Neural progenitor cell (in vitro differentiated cells): ENCODE data around the gene MARK3. TPM values are rescaled to one million over a fixed set of nuclear protein-coding genes. Genes with fewer than 3 reads are reported as not detected.

Experiments
- DNase-seq: peaks from one replicate; pipeline ENCODE4 v3.0.0-alpha.2; 2016; ENCODE audit warnings: low spot score
- H2AFZ ChIP-seq: fragments of 200-600 bp; sonication (generic); replicated peaks from 2 replicates; pipeline ENCODE4 v1.6.1; 2016; ENCODE audit warnings: antibody characterized with exemption
- H3F3A ChIP-seq: fragments of 200-600 bp; sonication (generic); 2 replicates; pipeline ENCODE4 v1.6.1; 2016; ENCODE audit warnings: antibody characterized with exemption, low read depth
- H3K27ac ChIP-seq: fragments of 200-600 bp; sonication (generic); 2 replicates; pipeline ENCODE4 v1.5.1; 2016; ENCODE audit warnings: mild to moderate bottlenecking
- H3K27me3 ChIP-seq: fragments of 200-600 bp; sonication (generic); 2 replicates; pipeline ENCODE4 v1.6.1; 2016; ENCODE audit warnings: mild to moderate bottlenecking, moderate library complexity
- H3K36me3 ChIP-seq: fragments of 200-600 bp; sonication (generic); 2 replicates; pipeline ENCODE4 v1.5.1; 2016
- H3K4me1 ChIP-seq: fragments of 200-600 bp; sonication (generic); 2 replicates; pipeline ENCODE4 v1.6.1; 2016; ENCODE audit warnings: mixed run types
- H3K4me2 ChIP-seq: fragments of 200-600 bp; sonication (generic); 2 replicates; pipeline ENCODE4 v1.6.1; 2016
- H3K4me3 ChIP-seq: fragments of 200-600 bp; sonication (generic); 2 replicates; pipeline ENCODE4 v1.5.1; 2016
- H3K79me2 ChIP-seq: fragments of 200-600 bp; sonication (generic); 2 replicates; pipeline ENCODE4 v1.6.1; 2016; ENCODE audit warnings: low read depth
- H3K9ac ChIP-seq: fragments of 200-600 bp; sonication (generic); 2 replicates; pipeline ENCODE4 v1.6.1; 2016
- H3K9me3 ChIP-seq: fragments of 200-600 bp; sonication (generic); 2 replicates; pipeline ENCODE4 v1.5.1; 2016; ENCODE audit warnings: low read depth
- H4K20me1 ChIP-seq: fragments of 200-600 bp; sonication (generic); 2 replicates; pipeline ENCODE4 v1.6.1; 2016; ENCODE audit warnings: low read depth
- H3K27ac Mint-ChIP-seq: 3 replicates; pipeline ENCODE4 v1.8.0; 2021; ENCODE audit warnings: mixed read lengths
- H3K27me3 Mint-ChIP-seq: 2 replicates; pipeline ENCODE4 v1.8.0; 2022; ENCODE audit warnings: low read depth, mild to moderate bottlenecking, inconsistent platforms, moderate library complexity, mixed read lengths; ENCODE audit not compliant: insufficient read depth
- H3K36me3 Mint-ChIP-seq: 3 replicates; pipeline ENCODE4 v1.8.0; 2021; ENCODE audit warnings: mixed read lengths
- H3K4me1 Mint-ChIP-seq: 3 replicates; pipeline ENCODE4 v1.8.0; 2021; ENCODE audit warnings: mixed read lengths
- H3K4me3 Mint-ChIP-seq: 3 replicates; pipeline ENCODE4 v1.8.0; 2021; ENCODE audit warnings: mild to moderate bottlenecking, moderate library complexity, mixed read lengths
- H3K9me3 Mint-ChIP-seq: 3 replicates; pipeline ENCODE4 v1.8.0; 2020; ENCODE audit warnings: mixed read lengths
- CTCF ChIP-seq: fragments of 200-600 bp; sonication (generic); IDR thresholded peaks from 2 replicates; pipeline ENCODE4 v1.5.1; 2017; ENCODE audit warnings: antibody characterized with exemption, mild to moderate bottlenecking
- EZH2 ChIP-seq: fragments of 200-600 bp; sonication (generic); IDR thresholded peaks from 2 replicates; pipeline ENCODE4 v1.6.1; 2017; ENCODE audit warnings: antibody characterized with exemption, mild to moderate bottlenecking, moderate library complexity
- EZH2phosphoT487 ChIP-seq: fragments of 200-600 bp; sonication (generic); IDR thresholded peaks from 2 replicates; pipeline ENCODE4 v1.6.1; 2017; ENCODE audit warnings: antibody characterized with exemption
- total RNA-seq: library from RNA; depleted of rRNA; stranded (reverse); fragments of >200 nt; gene quantifications from 2 replicates; pipeline ENCODE4 v1.2.3, GENCODE V29; 2015; ENCODE audit warnings: low replicate concordance

Gene MARK3
- total RNA-seq, 1 donor from 2014 or later: 80.7 TPM

GRCh38 chr14:103372552-103373304, 12.5 kb upstream of the MARK3 start:
- Histone ChIP-seq H3K9me3 (no peaks in the 10 kb centered on the region), H3K27me3 (no peaks in the 10 kb centered on the region), H4K20me1 (no peaks in the 10 kb centered on the region), H3K4me2 (no peak overlapping the region), H3K9ac (no peak overlapping the region), H3K27ac (no peak overlapping the region), H3K36me3 (no peaks in the 10 kb centered on the region), H3K79me2 (no peaks in the 10 kb centered on the region), H3F3A (no peaks in the 10 kb centered on the region), H3K4me3 (no peak overlapping the region), H2AFZ (no peak overlapping the region), H3K4me1 (no peaks in the 10 kb centered on the region)
- Mint-ChIP-seq H3K36me3 (no peaks in the 10 kb centered on the region), H3K27me3 (peaks cover 7% of the 10 kb centered on the region), H3K4me3 (peak overlapping the region; percentile 5), H3K27ac (peak overlapping the region; percentile 57), H3K9me3 (no peaks in the 10 kb centered on the region), H3K4me1 (peaks cover 19% of the 10 kb centered on the region)
- DNase-seq: peak; percentile 12
- TF ChIP-seq EZH2phosphoT487 (no peak), CTCF (no peak), EZH2 (no peak)

- Mint-ChIP-seq H3K36me3 (no peaks in the 10 kb centered on the region), H3K9me3 (no peaks in the 10 kb centered on the region), H3K27ac (no peak overlapping the region), H3K27me3 (peaks cover 7% of the 10 kb centered on the region), H3K4me1 (peaks cover 19% of the 10 kb centered on the region), H3K4me3 (no peak overlapping the region)
- Histone ChIP-seq H3K4me1 (no peaks in the 10 kb centered on the region), H3K4me2 (no peak overlapping the region), H4K20me1 (no peaks in the 10 kb centered on the region), H2AFZ (no peak overlapping the region), H3K79me2 (no peaks in the 10 kb centered on the region), H3K27ac (no peak overlapping the region), H3F3A (no peaks in the 10 kb centered on the region), H3K9me3 (no peaks in the 10 kb centered on the region), H3K36me3 (no peaks in the 10 kb centered on the region), H3K27me3 (no peaks in the 10 kb centered on the region), H3K9ac (no peak overlapping the region), H3K4me3 (no peak overlapping the region)
- no peak for DNase-seq
- TF ChIP-seq EZH2phosphoT487: no peak
- TF ChIP-seq EZH2: no peak
- TF ChIP-seq CTCF: no peak
Observed at GRCh38 chr14:103374121-103374520, 11.1 kb upstream of the MARK3 start.

GRCh38 chr14:103377522-103378037, 7.6 kb upstream of the MARK3 start:
- H3K4me1 Mint-ChIP-seq: peaks cover 12% of the 10 kb centered on the region

More at GRCh38 chr14:103377522-103378037, 7.6 kb upstream of the MARK3 start:
- Histone ChIP-seq H3K9ac (no peak overlapping the region), H3K9me3 (no peaks in the 10 kb centered on the region), H3K27me3 (peaks cover 7% of the 10 kb centered on the region), H4K20me1 (no peaks in the 10 kb centered on the region), H3K79me2 (no peaks in the 10 kb centered on the region), H3K4me1 (no peaks in the 10 kb centered on the region), H3K4me3 (no peak overlapping the region), H3F3A (no peaks in the 10 kb centered on the region), H3K27ac (no peak overlapping the region), H3K4me2 (no peak overlapping the region), H3K36me3 (no peaks in the 10 kb centered on the region), H2AFZ (no peak overlapping the region)
- no peak overlapping the region for H3K4me3 Mint-ChIP-seq
- TF ChIP-seq EZH2: no peak
- TF ChIP-seq EZH2phosphoT487: no peak
- no peak for TF ChIP-seq CTCF
- DNase-seq: no peak
- H3K36me3 Mint-ChIP-seq: no peaks in the 10 kb centered on the region
- H3K27me3 Mint-ChIP-seq: peaks cover under 1% of the 10 kb centered on the region
- H3K27ac Mint-ChIP-seq: no peak overlapping the region
- H3K9me3 Mint-ChIP-seq: no peaks in the 10 kb centered on the region
